Left lung (tissue), 14 donors: ENCODE data around the gene EOMES. TPM values are rescaled to one million over a fixed set of nuclear protein-coding genes. Genes with fewer than 3 reads are reported as not detected.
"Not testable (repeated sequence)": the region's sequence is repeated elsewhere in the genome, so short reads cannot be mapped to it uniquely, and the experiment has no call there.

Experiments
- ATAC-seq: fragments of 200-7000 bp; cut with Tn5 transposase; one replicate; pipeline ENCODE4 v1.9.1; 2020; ENCODE audit warnings: moderate library complexity
- DNase-seq, 4 donors: peaks; one replicate each; pipeline ENCODE4 v3.0.0-alpha.2; 2013 to 2020
- H3K27ac ChIP-seq, 2 donors: fragments of 200-600 bp; sonication (generic) in 1 of 2; one replicate each; pipeline versions ENCODE4 v1.5.0 to v1.8.0; 2020 to 2021
- H3K27me3 ChIP-seq, 2 donors: fragments of 200-600 bp; sonication (generic) in 1 of 2; one replicate each; pipeline versions ENCODE4 v1.5.0 to v1.8.0; 2020 to 2021
- H3K36me3 ChIP-seq, 2 donors: fragments of 200-600 bp; sonication (generic) in 1 of 2; one replicate each; pipeline versions ENCODE4 v1.5.0 to v1.8.0; 2020 to 2021
- H3K4me1 ChIP-seq, 2 donors: fragments of 200-600 bp; one replicate each; pipeline ENCODE4 v1.8.0; 2021
- H3K4me3 ChIP-seq, 2 donors: fragments of 200-600 bp; sonication (generic) in 1 of 2; one replicate each; pipeline versions ENCODE4 v1.5.0 to v1.8.0; 2020 to 2021; ENCODE audit warnings: mild to moderate bottlenecking in 1 of 2
- H3K9me3 ChIP-seq, 2 donors: fragments of 200-600 bp; sonication (generic) in 1 of 2; one replicate each; pipeline versions ENCODE4 v1.5.0 to v1.8.0; 2020 to 2021
- intact Hi-C, 2 donors: fragments of 100-400 bp; cut with DNase I; formaldehyde crosslinking; loops; one replicate each; pipeline versions ENCODE4 v1.11.2 to v1.14.2; 2022
- long read RNA-seq, 12 donors: library from polyadenylated mRNA in 2 of 12; unstranded in 2 of 12; transcript quantifications; one replicate each; pipeline ENCODE4 v2.0.0 and lab custom pipeline, GENCODE V29; 2019 to 2026
- polyA plus RNA-seq, 6 donors: library from polyadenylated mRNA; unstranded; fragments of 120-200 nt; gene quantifications; one replicate each; pipeline ENCODE4 v1.2.1, GENCODE V29; 2013; ENCODE audit not compliant: insufficient read length in 6 of 6
- total RNA-seq, 2 donors: library from RNA; stranded (reverse); fragmentation: NEBNext Ultra II Directional; extraction: Animal tissue kit (Norgen Biotek cat#: 25700); gene quantifications; one replicate each; pipeline ENCODE4 v1.2.1, GENCODE V29; 2021
- TF ChIP-seq, protein P1 (sequence below), 2 donors: fragments of 200-600 bp; sonication (generic) in 1 of 2; IDR thresholded peaks; one replicate each; pipeline versions ENCODE4 v1.5.0 to v1.8.0; 2021; ENCODE audit warnings: antibody characterized with exemption in 2 of 2
- donor health status: DM: no; HTN: yes; CAD: no.
- donor health status: DM: no; HTN: no; CAD: no.

EOMES gene
- total RNA-seq (under 1 TPM; 0.26 to 0.94 TPM), polyA plus RNA-seq (under 1 TPM; 0.21 to 0.84 (median 0.41) TPM)
- long read RNA-seq, donor 1, result 0 reads
- long read RNA-seq, donor 2, result 0 reads
- long read RNA-seq, donor 3, result 0 reads
- long read RNA-seq, donor 4, partial matches to known transcripts, result 2 of 2 reads
- long read RNA-seq, donor 4, other reads (novel, unspliced or antisense), result 0 of 2 reads
- long read RNA-seq, donor 5, partial matches to known transcripts, result 0 of 1 reads
- long read RNA-seq, donor 5, other reads (novel, unspliced or antisense), result 0 of 1 reads
- long read RNA-seq, donor 6, partial matches to known transcripts, result 0 of 1 reads
- long read RNA-seq, donor 6, other reads (novel, unspliced or antisense), result 0 of 1 reads
- long read RNA-seq, donor 7, result 0 reads
- long read RNA-seq, donor 8, result 0 reads
- long read RNA-seq, donor 9, result 0 reads
- long read RNA-seq, donor 10, partial matches to known transcripts, result 0 of 2 reads
- long read RNA-seq, donor 10, other reads (novel, unspliced or antisense), result 0 of 2 reads
- long read RNA-seq, donor 11, result 0 reads
- long read RNA-seq, donor 12, result 0 reads

DNA sequence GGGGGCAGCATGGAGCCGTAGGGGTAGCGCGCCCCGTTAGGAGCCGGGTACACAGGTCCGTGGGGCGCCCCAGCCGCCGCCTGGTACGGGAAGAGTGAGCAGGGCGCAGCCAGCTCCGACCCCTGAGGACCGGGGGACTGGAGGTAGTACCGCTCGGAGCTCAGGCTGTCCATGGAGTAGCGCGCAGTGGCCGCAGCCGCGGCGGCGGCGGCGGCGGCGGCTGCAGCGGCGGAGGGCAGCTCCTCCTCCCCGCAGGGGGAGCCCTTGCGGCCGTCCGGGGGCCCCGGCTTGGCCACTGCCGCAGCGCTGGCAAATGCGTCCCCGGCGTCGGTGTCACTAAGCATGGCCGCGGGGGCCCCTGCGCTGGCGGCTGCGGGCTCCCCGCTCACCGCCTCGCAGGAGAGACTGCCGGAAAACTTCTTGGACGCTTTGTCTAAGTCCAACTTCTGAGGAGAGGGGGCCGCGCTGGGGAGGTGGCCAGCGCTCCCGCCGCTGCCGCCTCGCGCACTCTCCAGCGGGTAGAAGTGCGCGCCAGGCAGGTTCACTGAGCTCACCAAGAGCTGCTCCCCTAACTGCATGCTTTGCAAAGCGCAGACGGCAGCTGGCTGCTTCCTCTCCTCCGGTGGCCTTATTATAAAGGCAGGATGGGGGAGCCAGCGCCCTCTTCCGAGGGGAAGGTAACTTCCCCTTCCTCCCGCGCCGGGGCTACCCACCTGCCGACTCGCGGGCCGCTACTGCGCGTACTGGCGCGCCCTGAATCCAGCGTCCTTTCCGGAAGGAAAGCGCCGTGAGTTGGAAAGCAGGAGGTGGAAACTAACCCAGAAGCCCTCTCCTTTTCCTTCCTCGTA lies at the start of gene EOMES:
TSS of gene EOMES (minus strand) at position 607 of the 848 bp plus-strand sequence. CDS start at position 578, 29 bp downstream.
- intact Hi-C loops, result no loop called here
- no peaks in the 10 kb centered on the region for H3K36me3 ChIP-seq
- H3K27ac ChIP-seq, result peak within 1 kb of the TSS in 1 of 2 donors; percentile 33
- ATAC-seq (peak; percentile 68), DNase-seq (peak in 2 of 4 donors; percentile 34 to 76)
- peak within 1 kb of the TSS; percentile 18 to 37 for H3K4me3 ChIP-seq
- peaks cover 84 to 100% of the 10 kb centered on the region in 2 donors for H3K27me3 ChIP-seq
- TF ChIP-seq, protein P1, sequence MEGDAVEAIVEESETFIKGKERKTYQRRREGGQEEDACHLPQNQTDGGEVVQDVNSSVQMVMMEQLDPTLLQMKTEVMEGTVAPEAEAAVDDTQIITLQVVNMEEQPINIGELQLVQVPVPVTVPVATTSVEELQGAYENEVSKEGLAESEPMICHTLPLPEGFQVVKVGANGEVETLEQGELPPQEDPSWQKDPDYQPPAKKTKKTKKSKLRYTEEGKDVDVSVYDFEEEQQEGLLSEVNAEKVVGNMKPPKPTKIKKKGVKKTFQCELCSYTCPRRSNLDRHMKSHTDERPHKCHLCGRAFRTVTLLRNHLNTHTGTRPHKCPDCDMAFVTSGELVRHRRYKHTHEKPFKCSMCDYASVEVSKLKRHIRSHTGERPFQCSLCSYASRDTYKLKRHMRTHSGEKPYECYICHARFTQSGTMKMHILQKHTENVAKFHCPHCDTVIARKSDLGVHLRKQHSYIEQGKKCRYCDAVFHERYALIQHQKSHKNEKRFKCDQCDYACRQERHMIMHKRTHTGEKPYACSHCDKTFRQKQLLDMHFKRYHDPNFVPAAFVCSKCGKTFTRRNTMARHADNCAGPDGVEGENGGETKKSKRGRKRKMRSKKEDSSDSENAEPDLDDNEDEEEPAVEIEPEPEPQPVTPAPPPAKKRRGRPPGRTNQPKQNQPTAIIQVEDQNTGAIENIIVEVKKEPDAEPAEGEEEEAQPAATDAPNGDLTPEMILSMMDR (IDR thresholded peaks at IDR 0.05), result peak in 1 of 2 donors; percentile 13
- H3K4me1 ChIP-seq, result peaks cover 15 to 38% of the 10 kb centered on the region in 2 donors
- no peaks in the 10 kb centered on the region for H3K9me3 ChIP-seq

DNA sequence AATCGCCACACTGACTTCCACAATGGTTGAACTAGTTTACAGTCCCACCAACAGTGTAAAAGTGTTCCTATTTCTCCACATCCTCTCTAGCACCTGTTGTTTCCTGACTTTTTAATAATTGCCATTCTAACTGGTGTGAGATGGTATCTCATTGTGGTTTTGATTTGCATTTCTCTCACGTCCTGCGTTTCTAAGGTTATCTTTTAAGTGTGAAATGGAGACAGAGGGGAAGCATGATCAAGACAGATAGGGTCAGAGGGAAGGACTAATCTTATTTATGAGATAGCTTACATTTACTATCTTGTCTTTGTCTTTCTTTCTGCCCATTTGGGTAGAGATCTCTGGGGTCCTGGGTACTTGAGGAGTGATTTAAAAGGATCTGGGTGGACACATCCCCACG lies 48.3 kb upstream of the EOMES start:
- H3K4me3 ChIP-seq, H3K4me1 ChIP-seq, intact Hi-C loops: not testable (repeated sequence)

DNA sequence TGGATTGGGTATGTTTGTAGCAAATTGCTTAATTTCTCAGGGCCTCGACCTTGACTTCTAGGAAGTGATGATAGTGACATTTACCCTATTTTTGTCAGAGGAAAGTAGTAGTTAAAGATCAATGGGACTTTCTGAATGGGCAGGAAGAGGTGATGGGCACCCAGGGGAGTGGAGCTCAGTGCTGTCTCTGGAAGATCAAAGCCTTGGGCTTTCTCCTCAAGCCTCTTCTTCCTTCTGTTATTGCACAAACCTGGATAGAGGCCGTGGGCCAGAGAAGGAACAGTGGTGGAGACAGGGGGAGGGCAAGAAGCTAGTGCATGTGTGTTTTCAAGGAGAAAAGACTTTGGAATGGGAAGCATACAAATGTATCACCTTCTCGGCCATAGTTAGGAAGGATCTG lies 44.9 kb upstream of the EOMES start:
- ATAC-seq, result no peak
- intact Hi-C loops, result no loop called here
- Histone ChIP-seq H3K4me3 (no peak overlapping the region), H3K4me1 (no peaks in the 10 kb centered on the region), H3K27me3 (no peaks in the 10 kb centered on the region), H3K27ac (no peak overlapping the region), H3K36me3 (no peaks in the 10 kb centered on the region), H3K9me3 (no peaks in the 10 kb centered on the region)
- DNase-seq, result no peak
- TF ChIP-seq, protein P1 (IDR thresholded peaks at IDR 0.05), result no peak

More for the DNA sequence above, 48.3 kb upstream of the EOMES start:
- not testable (repeated sequence) for H3K36me3 ChIP-seq, ATAC-seq, DNase-seq, H3K27me3 ChIP-seq, H3K9me3 ChIP-seq, H3K27ac ChIP-seq

DNA sequence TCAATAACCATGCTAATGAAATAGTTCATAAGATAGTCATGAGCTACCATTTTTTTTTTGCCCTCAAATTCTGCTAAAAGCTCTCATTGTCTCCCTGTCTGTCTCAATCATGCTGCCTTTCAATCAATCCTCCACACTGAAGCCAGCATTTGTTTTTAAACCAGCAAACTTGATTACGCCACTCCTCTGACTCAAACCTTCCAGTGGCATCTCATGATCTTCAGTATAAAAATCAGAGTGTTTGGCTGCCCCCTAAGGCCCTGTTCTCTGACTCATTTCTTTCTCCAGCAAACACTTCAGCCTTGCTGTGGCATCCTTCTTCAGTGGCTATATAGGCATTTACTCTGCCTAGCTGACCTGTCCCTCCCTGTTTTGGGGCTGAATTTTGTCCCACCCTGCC lies 36.0 kb upstream of the EOMES start:
- intact Hi-C loops, result no loop called here
- TF ChIP-seq, protein P1 (IDR thresholded peaks at IDR 0.05), result no peak

DNA sequence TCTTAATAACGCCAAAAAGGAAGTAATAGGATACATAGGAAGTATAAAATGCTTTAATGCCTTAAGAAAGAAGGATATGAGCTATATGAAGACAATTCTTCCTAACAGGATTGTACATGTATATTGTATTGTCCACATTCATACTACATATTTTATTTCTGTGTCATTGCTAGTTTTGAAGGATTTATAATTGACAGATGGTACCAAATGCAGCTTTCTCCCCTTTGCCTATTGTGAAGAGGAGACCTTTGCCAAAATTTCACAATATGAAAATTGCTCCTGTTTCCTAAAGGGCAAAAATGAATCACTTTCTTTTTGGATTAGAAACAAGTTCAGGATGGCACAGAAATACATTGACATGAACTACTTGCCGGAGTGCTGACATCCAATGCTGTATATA lies 34.8 kb upstream of the EOMES start:
- Histone ChIP-seq H3K27ac (no peak overlapping the region), H3K4me3 (no peak overlapping the region), H3K9me3 (no peaks in the 10 kb centered on the region), H3K4me1 (no peaks in the 10 kb centered on the region), H3K36me3 (no peaks in the 10 kb centered on the region), H3K27me3 (no peaks in the 10 kb centered on the region)
- intact Hi-C loops, result no loop called here
- no peak for ATAC-seq
- TF ChIP-seq, protein P1 (IDR thresholded peaks at IDR 0.05), result no peak
- DNase-seq, result no peak

More for the DNA sequence above, 36.0 kb upstream of the EOMES start:
- Histone ChIP-seq H3K27ac (no peak overlapping the region), H3K4me1 (no peaks in the 10 kb centered on the region), H3K36me3 (no peaks in the 10 kb centered on the region), H3K9me3 (no peaks in the 10 kb centered on the region), H3K27me3 (no peaks in the 10 kb centered on the region), H3K4me3 (no peak overlapping the region)
- DNase-seq (no peak), ATAC-seq (peak; percentile 47)
